Astrocyte (in vitro differentiated cells and primary cell): ENCODE measurements around the gene HMGN3. TPM values are rescaled to one million over a fixed set of nuclear protein-coding genes. Genes with fewer than 3 reads are reported as not detected.
A peak's percentile ranks its signal among the peaks of the same experiment; 100 is the strongest.

ENCODE experiments used
- DNase-seq: peaks from one replicate; pipeline ENCODE4 v3.0.0-alpha.2; 2010; ENCODE audit warnings: low read depth
- FAIRE-seq: peaks from 2 replicates; lab custom pipeline; 2011; peaks lifted over from hg19 to GRCh38; lab: Jason Lieb, UNC
- H2AFZ ChIP-seq: 2 replicates; pipeline ENCODE4 v1.6.0; 2012; ENCODE audit warnings: low read depth, low read length, inconsistent platforms
- H3K27ac ChIP-seq: 2 replicates; pipeline ENCODE4 v1.5.1; 2011; ENCODE audit warnings: low read depth, low read length, inconsistent platforms
- H3K27me3 ChIP-seq: 2 replicates; pipeline ENCODE4 v1.6.0; 2011; ENCODE audit warnings: low read length, inconsistent platforms; ENCODE audit not compliant: insufficient read depth
- H3K36me3 ChIP-seq: 2 replicates; pipeline ENCODE4 v1.5.1; 2011; ENCODE audit warnings: low read length, inconsistent platforms; ENCODE audit not compliant: insufficient read depth
- H3K4me1 ChIP-seq: 2 replicates; pipeline ENCODE4 v1.5.1; 2011; ENCODE audit warnings: low read length, inconsistent platforms; ENCODE audit not compliant: insufficient read depth
- H3K4me2 ChIP-seq: 2 replicates; pipeline ENCODE4 v1.6.0; 2012; ENCODE audit warnings: low read length, inconsistent platforms
- H3K4me3 ChIP-seq: 2 replicates; pipeline ENCODE4 v1.5.1; 2011; ENCODE audit warnings: low read depth, mild to moderate bottlenecking, low read length, inconsistent platforms; ENCODE audit not compliant: insufficient read depth
- H3K79me2 ChIP-seq: 2 replicates; pipeline ENCODE4 v1.6.0; 2012; ENCODE audit warnings: mild to moderate bottlenecking, low read length, inconsistent platforms; ENCODE audit not compliant: insufficient read depth
- H3K9ac ChIP-seq: 2 replicates; pipeline ENCODE4 v1.6.0; 2012; ENCODE audit warnings: mild to moderate bottlenecking, low read length, inconsistent platforms
- H3K9me3 ChIP-seq: 2 replicates; pipeline ENCODE4 v1.5.1; 2012; ENCODE audit warnings: low read depth, mild to moderate bottlenecking, low read length, inconsistent platforms; ENCODE audit not compliant: insufficient read depth
- H4K20me1 ChIP-seq: 2 replicates; pipeline ENCODE4 v1.6.0; 2012; ENCODE audit warnings: low read length, inconsistent platforms; ENCODE audit not compliant: insufficient read depth
- H3K27ac Mint-ChIP-seq: one replicate; pipeline ENCODE4 v1.8.0; 2021; ENCODE audit warnings: mild to moderate bottlenecking, mixed read lengths; ENCODE audit not compliant: unreplicated experiment
- H3K27me3 Mint-ChIP-seq: one replicate; pipeline ENCODE4 v1.8.0; 2021; ENCODE audit warnings: low read depth, mixed read lengths; ENCODE audit not compliant: unreplicated experiment
- H3K36me3 Mint-ChIP-seq: one replicate; pipeline ENCODE4 v1.8.0; 2021; ENCODE audit warnings: low read depth, mixed read lengths; ENCODE audit not compliant: unreplicated experiment
- H3K4me1 Mint-ChIP-seq: one replicate; pipeline ENCODE4 v1.8.0; 2021; ENCODE audit warnings: low read depth, mixed read lengths; ENCODE audit not compliant: unreplicated experiment
- H3K4me3 Mint-ChIP-seq: one replicate; pipeline ENCODE4 v1.8.0; 2021; ENCODE audit warnings: mild to moderate bottlenecking, moderate library complexity, mixed read lengths; ENCODE audit not compliant: unreplicated experiment
- H3K9me3 Mint-ChIP-seq: one replicate; pipeline ENCODE4 v1.8.0; 2021; ENCODE audit warnings: mild to moderate bottlenecking, mixed read lengths; ENCODE audit not compliant: unreplicated experiment
- EZH2 ChIP-seq: IDR thresholded peaks from 2 replicates; pipeline ENCODE4 v1.6.1; 2012; ENCODE audit warnings: mild to moderate bottlenecking, low read length, inconsistent platforms; ENCODE audit not compliant: insufficient read depth
- total RNA-seq: library from RNA; stranded (reverse); gene quantifications from 2 replicates; pipeline ENCODE4 v1.2.1, GENCODE V29; 2021
- TF ChIP-seq, protein P1 (sequence below): IDR thresholded peaks from 2 replicates; pipeline ENCODE4 v1.5.1; 2011; ENCODE audit warnings: low read depth, mild to moderate bottlenecking, inconsistent platforms, low read length, moderate library complexity; ENCODE audit not compliant: insufficient read depth

HMGN3 gene
- total RNA-seq, 1 donor from 2014 or later = 71.5 TPM

GRCh38 chr6:79226660-79227059 lies 7.8 kb downstream of the HMGN3 start:
- Mint-ChIP-seq H3K9me3 (no peaks in the 10 kb centered on the region), H3K4me3 (peak overlapping the region; percentile 16), H3K36me3 (peaks cover 5% of the 10 kb centered on the region), H3K4me1 (peaks cover 17% of the 10 kb centered on the region), H3K27ac (no peak overlapping the region), H3K27me3 (no peaks in the 10 kb centered on the region)
- no peak for TF ChIP-seq EZH2
- TF ChIP-seq, protein P1, sequence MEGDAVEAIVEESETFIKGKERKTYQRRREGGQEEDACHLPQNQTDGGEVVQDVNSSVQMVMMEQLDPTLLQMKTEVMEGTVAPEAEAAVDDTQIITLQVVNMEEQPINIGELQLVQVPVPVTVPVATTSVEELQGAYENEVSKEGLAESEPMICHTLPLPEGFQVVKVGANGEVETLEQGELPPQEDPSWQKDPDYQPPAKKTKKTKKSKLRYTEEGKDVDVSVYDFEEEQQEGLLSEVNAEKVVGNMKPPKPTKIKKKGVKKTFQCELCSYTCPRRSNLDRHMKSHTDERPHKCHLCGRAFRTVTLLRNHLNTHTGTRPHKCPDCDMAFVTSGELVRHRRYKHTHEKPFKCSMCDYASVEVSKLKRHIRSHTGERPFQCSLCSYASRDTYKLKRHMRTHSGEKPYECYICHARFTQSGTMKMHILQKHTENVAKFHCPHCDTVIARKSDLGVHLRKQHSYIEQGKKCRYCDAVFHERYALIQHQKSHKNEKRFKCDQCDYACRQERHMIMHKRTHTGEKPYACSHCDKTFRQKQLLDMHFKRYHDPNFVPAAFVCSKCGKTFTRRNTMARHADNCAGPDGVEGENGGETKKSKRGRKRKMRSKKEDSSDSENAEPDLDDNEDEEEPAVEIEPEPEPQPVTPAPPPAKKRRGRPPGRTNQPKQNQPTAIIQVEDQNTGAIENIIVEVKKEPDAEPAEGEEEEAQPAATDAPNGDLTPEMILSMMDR = no peak
- H3K79me2 ChIP-seq = peaks cover 53% of the 10 kb centered on the region
- DNase-seq = no peak
- no peaks in the 10 kb centered on the region for H3K36me3 ChIP-seq
- no peaks in the 10 kb centered on the region for H3K9me3 ChIP-seq
- no peak overlapping the region for H3K4me3 ChIP-seq
- no peak overlapping the region for H3K4me2 ChIP-seq
- H3K27me3 ChIP-seq = no peaks in the 10 kb centered on the region
- H3K27ac ChIP-seq = no peak overlapping the region
- H2AFZ ChIP-seq = no peak overlapping the region
- no peak overlapping the region for H3K9ac ChIP-seq
- peaks cover 3% of the 10 kb centered on the region for H4K20me1 ChIP-seq
- no peak for FAIRE-seq
- H3K4me1 ChIP-seq = no peaks in the 10 kb centered on the region

DNA sequence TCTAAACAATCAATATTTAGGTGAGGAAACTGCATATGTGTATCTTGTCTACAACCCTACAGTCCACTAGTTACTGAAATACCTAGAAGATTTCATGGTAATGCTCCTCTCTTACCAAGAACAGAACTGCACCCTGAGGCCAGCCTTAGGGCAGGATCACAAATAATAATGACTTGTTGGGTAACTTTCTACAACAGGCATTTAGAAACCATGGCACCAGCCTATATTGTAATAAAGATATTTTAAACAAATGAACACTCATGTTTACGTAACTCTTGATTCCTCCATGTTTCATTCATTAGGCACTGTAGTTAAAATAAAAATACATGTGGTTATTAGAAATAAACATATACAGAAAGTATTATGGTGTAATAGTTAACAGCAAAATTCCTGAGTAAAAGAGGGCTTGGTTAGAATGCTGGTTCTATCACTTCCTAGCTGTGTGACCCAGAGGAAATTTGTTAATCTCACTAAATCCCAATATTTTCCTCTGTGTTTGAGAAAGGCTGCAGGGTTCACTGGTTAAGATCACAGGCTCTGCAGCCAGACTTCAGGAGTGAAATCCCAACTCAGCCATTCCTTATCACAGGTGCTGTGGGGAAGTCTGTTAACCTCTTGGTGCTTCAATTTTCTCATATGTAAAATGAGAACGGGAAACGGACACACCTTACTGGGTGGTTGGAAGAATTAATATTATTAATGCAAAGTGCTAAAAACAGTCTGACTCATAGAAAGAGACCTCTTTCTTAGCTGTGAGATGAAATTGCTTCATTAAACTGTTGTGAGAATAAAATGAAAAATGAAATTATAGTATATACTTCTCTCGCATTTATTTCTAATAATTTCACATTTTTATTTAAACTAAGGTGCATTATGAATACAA lies 8.5 kb downstream of the HMGN3 start:
- Mint-ChIP-seq H3K36me3 (peaks cover 3% of the 10 kb centered on the region), H3K9me3 (no peaks in the 10 kb centered on the region), H3K4me3 (no peak overlapping the region), H3K27ac (no peak overlapping the region), H3K27me3 (no peaks in the 10 kb centered on the region), H3K4me1 (peaks cover 13% of the 10 kb centered on the region)
- Histone ChIP-seq H3K4me1 (no peaks in the 10 kb centered on the region), H3K27me3 (no peaks in the 10 kb centered on the region), H3K9me3 (no peaks in the 10 kb centered on the region), H3K9ac (no peak overlapping the region), H3K79me2 (peaks cover 49% of the 10 kb centered on the region), H2AFZ (no peak overlapping the region), H3K4me3 (no peak overlapping the region), H4K20me1 (peaks cover 3% of the 10 kb centered on the region), H3K4me2 (no peak overlapping the region), H3K27ac (no peak overlapping the region), H3K36me3 (no peaks in the 10 kb centered on the region)
- FAIRE-seq = no peak
- no peak for TF ChIP-seq EZH2
- TF ChIP-seq, protein P1 = no peak
- no peak for DNase-seq
